Right atrium auricular region (tissue), 2 donors: ENCODE results near the gene GUCY1A1. TPM values are rescaled to one million over a fixed set of nuclear protein-coding genes. Genes with fewer than 3 reads are reported as not detected.

Experiments used
- DNase-seq: peaks from one replicate; pipeline ENCODE4 v3.0.0-alpha.2; 2019; ENCODE audit warnings: low spot score
- H3K27ac ChIP-seq, 2 donors: fragments of 200-600 bp; sonication (generic); 1 replicate in 1 of 2; 2 replicates in 1 of 2; pipeline ENCODE4 v1.5.1; 2016 to 2019
- H3K27me3 ChIP-seq, 2 donors: fragments of 200-600 bp; sonication (generic); one replicate each; pipeline versions ENCODE4 v1.5.1 to v1.6.0; 2017 to 2019
- H3K36me3 ChIP-seq: fragments of 200-600 bp; sonication (generic); one replicate; pipeline ENCODE4 v1.5.1; 2016
- H3K4me1 ChIP-seq, 2 donors: fragments of 200-600 bp; sonication (generic); one replicate each; pipeline versions ENCODE4 v1.5.1 to v1.6.0; 2017 to 2019
- H3K4me3 ChIP-seq, 2 donors: fragments of 200-600 bp; sonication (generic); 1 replicate in 1 of 2; 2 replicates in 1 of 2; pipeline ENCODE4 v1.5.1; 2017 to 2019; ENCODE audit warnings: mild to moderate bottlenecking in 1 of 2, moderate library complexity in 1 of 2
- H3K9me3 ChIP-seq, 2 donors: fragments of 200-600 bp; sonication (generic); one replicate each; pipeline ENCODE4 v1.5.1; 2019
- total RNA-seq, 2 donors: library from RNA; depleted of rRNA; stranded (reverse); fragments of >200 nt; gene quantifications; one replicate each; pipeline ENCODE4 v1.1.0, GENCODE V29; 2016
- TF ChIP-seq, protein P1 (sequence below), 2 donors: fragments of 200-600 bp; sonication (generic); IDR thresholded peaks; one replicate each; pipeline ENCODE4 v1.5.1; 2019; ENCODE audit warnings: antibody characterized with exemption in 2 of 2

The GUCY1A1 gene
- total RNA-seq, 2 donors from 2014 or later, result 35.5 to 52.5 TPM

DNA sequence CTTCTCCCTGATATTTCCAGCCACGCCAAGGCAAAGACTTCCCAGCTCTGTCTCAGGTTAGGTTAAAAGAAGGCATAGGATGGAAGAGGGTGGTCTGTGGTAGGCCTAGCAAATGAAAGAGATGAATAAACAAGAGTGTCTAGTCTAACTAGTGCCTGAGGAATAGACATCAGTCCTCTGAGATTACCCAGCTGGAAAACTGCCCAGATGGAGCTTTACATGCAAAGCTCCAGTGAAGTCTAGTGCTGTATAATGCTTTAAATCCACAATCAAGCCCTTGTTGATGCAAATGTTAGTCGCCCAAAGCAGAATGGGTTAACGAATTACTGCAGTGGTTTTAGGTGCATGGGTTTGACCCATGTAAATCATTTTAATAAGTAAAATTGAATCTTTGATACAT, 67.4 kb downstream of the GUCY1A1 start:
- DNase-seq, result no peak
- Histone ChIP-seq H3K27me3 (no peaks in the 10 kb centered on the region), H3K4me3 (no peak overlapping the region), H3K27ac (no peak overlapping the region), H3K36me3 (no peaks in the 10 kb centered on the region), H3K9me3 (no peaks in the 10 kb centered on the region), H3K4me1 (peaks cover 0 to 7% of the 10 kb centered on the region in 2 donors)
- TF ChIP-seq, protein P1, sequence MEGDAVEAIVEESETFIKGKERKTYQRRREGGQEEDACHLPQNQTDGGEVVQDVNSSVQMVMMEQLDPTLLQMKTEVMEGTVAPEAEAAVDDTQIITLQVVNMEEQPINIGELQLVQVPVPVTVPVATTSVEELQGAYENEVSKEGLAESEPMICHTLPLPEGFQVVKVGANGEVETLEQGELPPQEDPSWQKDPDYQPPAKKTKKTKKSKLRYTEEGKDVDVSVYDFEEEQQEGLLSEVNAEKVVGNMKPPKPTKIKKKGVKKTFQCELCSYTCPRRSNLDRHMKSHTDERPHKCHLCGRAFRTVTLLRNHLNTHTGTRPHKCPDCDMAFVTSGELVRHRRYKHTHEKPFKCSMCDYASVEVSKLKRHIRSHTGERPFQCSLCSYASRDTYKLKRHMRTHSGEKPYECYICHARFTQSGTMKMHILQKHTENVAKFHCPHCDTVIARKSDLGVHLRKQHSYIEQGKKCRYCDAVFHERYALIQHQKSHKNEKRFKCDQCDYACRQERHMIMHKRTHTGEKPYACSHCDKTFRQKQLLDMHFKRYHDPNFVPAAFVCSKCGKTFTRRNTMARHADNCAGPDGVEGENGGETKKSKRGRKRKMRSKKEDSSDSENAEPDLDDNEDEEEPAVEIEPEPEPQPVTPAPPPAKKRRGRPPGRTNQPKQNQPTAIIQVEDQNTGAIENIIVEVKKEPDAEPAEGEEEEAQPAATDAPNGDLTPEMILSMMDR (IDR thresholded peaks at IDR 0.05), result no peak

DNA sequence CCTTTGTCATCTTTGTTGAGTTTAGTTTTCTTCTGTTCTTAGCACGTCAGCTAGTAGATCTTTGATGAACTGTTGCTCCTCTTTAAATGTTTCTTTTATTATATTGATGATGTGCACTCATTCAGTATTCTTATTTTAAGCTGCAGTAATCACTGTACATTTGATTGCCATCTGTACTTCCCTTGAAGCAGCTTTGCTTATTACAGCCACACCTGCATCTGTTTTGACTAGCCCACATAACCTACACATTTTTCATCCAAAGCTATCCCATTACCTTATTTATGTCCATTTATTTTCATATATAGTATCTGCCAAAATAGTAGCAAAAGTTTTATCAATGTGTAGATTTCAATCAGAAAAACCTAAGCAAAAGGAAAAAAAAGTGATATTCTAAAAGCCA, 68.3 kb downstream of the GUCY1A1 start:
- peaks cover 0 to 7% of the 10 kb centered on the region in 2 donors for H3K4me1 ChIP-seq
- H3K36me3 ChIP-seq, result no peaks in the 10 kb centered on the region
- no peak overlapping the region for H3K27ac ChIP-seq
- DNase-seq, result no peak
- H3K4me3 ChIP-seq, result no peak overlapping the region
- no peaks in the 10 kb centered on the region for H3K9me3 ChIP-seq
- no peaks in the 10 kb centered on the region for H3K27me3 ChIP-seq
- TF ChIP-seq, protein P1 (IDR thresholded peaks at IDR 0.05), result no peak

DNA sequence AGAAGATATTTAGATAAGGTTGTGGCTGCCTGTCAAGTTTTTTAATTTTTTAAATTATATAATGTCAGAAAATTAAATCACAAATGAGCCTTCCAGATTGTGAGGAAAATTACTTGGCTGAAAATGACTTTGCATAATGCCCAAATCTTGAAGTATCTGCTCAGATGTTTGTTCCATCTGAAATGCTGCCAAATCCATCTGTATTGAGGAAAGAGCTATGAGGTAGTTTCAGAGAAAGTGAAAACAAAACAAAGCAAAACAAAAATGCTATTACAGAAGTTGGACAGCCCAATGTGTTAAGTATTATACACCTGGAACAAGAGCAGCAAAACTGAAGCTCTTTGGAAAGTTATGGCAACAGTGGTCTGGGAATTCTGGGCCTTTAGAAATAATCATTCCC, 68.8 kb downstream of the GUCY1A1 start:
- Histone ChIP-seq H3K4me3 (no peak overlapping the region), H3K4me1 (peaks cover 0 to 7% of the 10 kb centered on the region in 2 donors), H3K36me3 (no peaks in the 10 kb centered on the region), H3K27ac (no peak overlapping the region), H3K27me3 (no peaks in the 10 kb centered on the region), H3K9me3 (no peaks in the 10 kb centered on the region)
- TF ChIP-seq, protein P1 (IDR thresholded peaks at IDR 0.05), result no peak
- DNase-seq, result no peak

DNA sequence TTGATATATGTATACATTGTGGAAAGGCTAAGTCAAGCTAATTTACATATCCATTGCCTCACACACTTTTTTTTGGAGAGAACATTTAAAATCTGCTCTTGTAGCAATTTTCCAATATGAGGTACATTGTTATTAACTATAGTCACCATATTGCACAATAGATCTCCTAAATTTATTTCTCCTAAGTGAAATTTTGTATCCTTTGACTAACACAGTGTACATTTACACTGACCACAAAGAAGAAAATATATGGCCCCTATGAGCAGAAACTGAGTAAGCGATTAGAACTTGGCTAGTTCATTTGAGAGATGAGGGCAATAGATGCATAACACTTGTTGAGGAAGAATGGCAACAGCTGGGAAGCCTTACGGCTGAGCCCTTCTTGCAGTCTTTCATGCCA, 71.9 kb downstream of the GUCY1A1 start:
- Histone ChIP-seq H3K9me3 (no peaks in the 10 kb centered on the region), H3K36me3 (no peaks in the 10 kb centered on the region)
- TF ChIP-seq, protein P1 (IDR thresholded peaks at IDR 0.05), result no peak

DNA sequence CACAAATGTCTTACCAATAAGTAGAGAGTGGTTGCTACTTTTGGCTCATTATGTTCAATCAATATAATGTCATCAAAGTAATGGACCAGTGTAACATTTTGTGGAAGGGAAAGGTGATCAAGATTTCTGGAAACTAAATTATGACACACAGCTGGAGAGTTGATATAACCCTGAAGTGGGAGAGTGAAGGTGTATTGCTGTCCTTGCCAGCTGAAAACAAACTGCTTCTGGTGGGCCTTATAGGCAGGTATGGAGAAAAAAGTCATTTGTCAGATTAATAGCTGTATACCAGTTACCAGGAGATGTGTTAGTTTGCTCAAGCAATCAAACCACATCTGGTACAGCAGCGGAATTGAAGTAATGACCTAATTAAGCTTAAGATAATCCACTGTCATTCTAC, 74.9 kb downstream of the GUCY1A1 start:
- H3K4me3 ChIP-seq, result no peak overlapping the region
- no peak for DNase-seq
- no peaks in the 10 kb centered on the region for H3K36me3 ChIP-seq
- H3K4me1 ChIP-seq, result no peaks in the 10 kb centered on the region
- no peaks in the 10 kb centered on the region for H3K27me3 ChIP-seq
- no peak overlapping the region for H3K27ac ChIP-seq
- TF ChIP-seq, protein P1 (IDR thresholded peaks at IDR 0.05), result no peak
- no peaks in the 10 kb centered on the region for H3K9me3 ChIP-seq

More for the DNA sequence above, 71.9 kb downstream of the GUCY1A1 start:
- H3K27ac ChIP-seq, result no peak overlapping the region
- H3K4me3 ChIP-seq, result no peak overlapping the region
- H3K4me1 ChIP-seq, result peaks cover 0 to 7% of the 10 kb centered on the region in 2 donors
- no peak for DNase-seq
- H3K27me3 ChIP-seq, result no peaks in the 10 kb centered on the region

DNA sequence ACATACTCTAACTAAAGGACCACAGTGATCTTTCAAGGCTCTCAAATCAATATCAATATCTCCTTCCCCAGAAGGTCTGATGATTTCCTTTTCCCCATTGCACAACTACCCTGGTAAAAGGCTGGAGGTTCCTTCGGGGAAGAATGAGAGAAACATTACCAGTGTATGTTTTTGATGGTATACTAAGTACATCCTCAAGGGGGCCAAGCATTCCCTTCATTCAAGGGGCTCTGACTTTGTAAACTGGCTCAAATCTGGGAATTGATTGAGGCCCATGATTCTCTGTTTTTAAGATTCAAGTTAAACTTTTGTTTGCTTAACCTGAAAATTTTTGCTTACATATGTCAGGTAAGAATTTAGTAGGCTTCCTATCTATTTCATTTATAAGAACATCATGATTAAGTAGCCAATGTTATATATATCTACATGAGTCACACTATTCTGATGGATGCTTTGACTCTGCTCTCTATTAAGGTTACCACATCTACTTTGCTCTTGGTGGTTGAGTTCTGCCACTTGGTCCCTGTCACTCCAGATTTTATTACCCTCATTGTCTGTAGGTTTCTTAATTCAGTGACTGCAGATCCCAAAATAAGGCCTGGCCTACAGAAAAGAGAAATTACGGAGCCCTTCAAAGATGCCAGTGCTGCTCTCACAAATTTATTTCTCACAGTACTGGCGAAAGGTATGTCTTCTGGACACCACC, 75.8 kb downstream of the GUCY1A1 start:
- Histone ChIP-seq H3K36me3 (no peaks in the 10 kb centered on the region), H3K4me3 (no peak overlapping the region), H3K27ac (no peak overlapping the region), H3K4me1 (no peaks in the 10 kb centered on the region), H3K27me3 (no peaks in the 10 kb centered on the region), H3K9me3 (no peaks in the 10 kb centered on the region)
- no peak for DNase-seq
- TF ChIP-seq, protein P1 (IDR thresholded peaks at IDR 0.05), result no peak
